Measurements from ENCODE around the gene BNIPL.

BNIPL gene

DNA sequence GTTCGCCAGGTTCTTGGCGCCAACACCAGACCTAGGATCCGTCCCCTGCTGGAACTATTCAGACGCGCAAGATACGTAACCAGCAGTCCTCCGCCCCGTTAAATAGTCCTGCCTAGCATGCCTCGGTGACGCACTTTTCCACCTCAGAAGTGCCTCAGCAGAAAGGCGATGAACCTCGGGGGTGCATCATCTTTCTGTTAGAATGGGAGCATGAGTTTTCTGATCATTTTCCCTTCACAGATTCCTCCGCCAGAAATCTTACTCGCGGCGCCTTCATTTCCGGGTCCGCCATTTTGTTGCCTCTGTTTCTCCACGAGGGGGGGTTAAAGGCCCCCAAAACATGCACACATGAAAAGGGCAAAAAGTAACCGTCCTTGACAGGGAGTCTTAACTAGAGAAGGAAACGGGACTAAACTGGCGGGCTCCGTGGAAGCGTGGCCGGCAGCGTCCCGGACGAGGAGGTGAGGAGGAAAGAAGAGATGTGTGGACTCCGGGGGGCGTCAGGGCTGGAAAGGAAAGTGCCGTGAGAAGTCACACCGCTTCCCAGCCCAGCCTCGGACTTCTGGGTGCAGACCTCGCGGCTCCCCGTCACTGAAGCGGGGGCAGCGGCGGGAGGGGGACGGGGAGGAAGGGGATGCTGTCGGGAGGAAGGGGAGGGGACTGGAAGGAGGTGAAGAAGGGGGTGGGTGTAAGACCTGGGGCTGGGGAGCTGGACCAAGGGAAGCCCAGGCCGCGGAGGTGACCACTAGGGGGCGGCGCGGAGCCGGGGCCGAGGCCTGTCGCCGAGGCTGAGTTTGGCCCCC, 34.3 kb downstream of the BNIPL start, which contains the start of gene GABPB2:
GABPB2 (plus strand) TSS at position 288 of the 803 bp plus-strand sequence. CDS start 17,429 bp downstream, outside the sequence.
- peak within 1 kb of the TSS; percentile 81 for H3K4me3 ChIP-seq (ENCODE audit: low read depth, low read length)
- peak; percentile 99 for DNase-seq (ENCODE audit: low read depth)
- TF ChIP-seq, protein P1, sequence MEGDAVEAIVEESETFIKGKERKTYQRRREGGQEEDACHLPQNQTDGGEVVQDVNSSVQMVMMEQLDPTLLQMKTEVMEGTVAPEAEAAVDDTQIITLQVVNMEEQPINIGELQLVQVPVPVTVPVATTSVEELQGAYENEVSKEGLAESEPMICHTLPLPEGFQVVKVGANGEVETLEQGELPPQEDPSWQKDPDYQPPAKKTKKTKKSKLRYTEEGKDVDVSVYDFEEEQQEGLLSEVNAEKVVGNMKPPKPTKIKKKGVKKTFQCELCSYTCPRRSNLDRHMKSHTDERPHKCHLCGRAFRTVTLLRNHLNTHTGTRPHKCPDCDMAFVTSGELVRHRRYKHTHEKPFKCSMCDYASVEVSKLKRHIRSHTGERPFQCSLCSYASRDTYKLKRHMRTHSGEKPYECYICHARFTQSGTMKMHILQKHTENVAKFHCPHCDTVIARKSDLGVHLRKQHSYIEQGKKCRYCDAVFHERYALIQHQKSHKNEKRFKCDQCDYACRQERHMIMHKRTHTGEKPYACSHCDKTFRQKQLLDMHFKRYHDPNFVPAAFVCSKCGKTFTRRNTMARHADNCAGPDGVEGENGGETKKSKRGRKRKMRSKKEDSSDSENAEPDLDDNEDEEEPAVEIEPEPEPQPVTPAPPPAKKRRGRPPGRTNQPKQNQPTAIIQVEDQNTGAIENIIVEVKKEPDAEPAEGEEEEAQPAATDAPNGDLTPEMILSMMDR (conservative IDR thresholded peaks at IDR 0.05; ENCODE audit: low read depth, low read length): peak; percentile 88

- no peak overlapping the region for H3K4me3 ChIP-seq (ENCODE audit: low read depth, low read length)
- no peak for DNase-seq (ENCODE audit: low read depth)
Measured at GRCh38 chr1:151072224-151072623, 35.8 kb downstream of the BNIPL start.

GRCh38 chr1:151085953-151086559, 49.7 kb downstream of the BNIPL start:
- TF ChIP-seq, protein P1 (conservative IDR thresholded peaks at IDR 0.05; ENCODE audit: low read depth, low read length): no peak
- no peak for DNase-seq (ENCODE audit: low read depth)

More at GRCh38 chr1:151072224-151072623, 35.8 kb downstream of the BNIPL start:
- TF ChIP-seq, protein P1 (conservative IDR thresholded peaks at IDR 0.05; ENCODE audit: low read depth, low read length): peak; percentile 17

More at GRCh38 chr1:151085953-151086559, 49.7 kb downstream of the BNIPL start:
- H3K4me3 ChIP-seq (ENCODE audit: low read depth, low read length): no peak overlapping the region
